Gastrocnemius medialis (tissue), 4 donors: Measurements from ENCODE around the gene TBATA. TPM values are rescaled to one million over a fixed set of nuclear protein-coding genes. Genes with fewer than 3 reads are reported as not detected.

ENCODE experiments used
- ATAC-seq, 2 donors: fragments of 150-250 bp; one replicate each; pipeline ENCODE4 v1.9.1; 2016
- DNase-seq, 2 donors: peaks; one replicate each; pipeline ENCODE4 v3.0.0-alpha.2; 2019
- H3K27ac ChIP-seq, 4 donors: fragments of 200-600 bp; sonication (generic); 1 replicate in 1 of 4; 2 replicates in 3 of 4; pipeline ENCODE4 v1.5.1; 2016 to 2018; ENCODE audit warnings: mild to moderate bottlenecking in 2 of 4, moderate library complexity in 1 of 4
- H3K27me3 ChIP-seq, 3 donors: fragments of 200-600 bp; sonication (generic) in 2 of 3; 1 replicate in 1 of 3; 2 replicates in 2 of 3; pipeline versions ENCODE4 v1.5.1 to v1.6.0; 2016 to 2019; ENCODE audit warnings: mild to moderate bottlenecking in 1 of 3, moderate library complexity in 1 of 3
- H3K36me3 ChIP-seq, 2 donors: fragments of 200-600 bp; sonication (generic) in 1 of 2; one replicate each; pipeline ENCODE4 v1.5.1; 2017 to 2018
- H3K4me1 ChIP-seq, 2 donors: fragments of 200-600 bp; sonication (generic) in 1 of 2; one replicate each; pipeline ENCODE4 v1.5.1; 2016 to 2017; ENCODE audit warnings: mild to moderate bottlenecking in 2 of 2
- H3K4me3 ChIP-seq, 4 donors: fragments of 200-600 bp; sonication (generic) in 3 of 4; 1 replicate in 1 of 4; 2 replicates in 3 of 4; pipeline ENCODE4 v1.5.1; 2016 to 2019; ENCODE audit warnings: mild to moderate bottlenecking in 2 of 4
- H3K9me3 ChIP-seq, 3 donors: fragments of 200-600 bp; sonication (generic) in 2 of 3; 1 replicate in 1 of 3; 2 replicates in 2 of 3; pipeline ENCODE4 v1.5.1; 2016 to 2019
- POLR2A ChIP-seq, 2 donors: fragments of 450-650 bp; IDR thresholded peaks; one replicate each; pipeline ENCODE4 v1.6.1; 2017; ENCODE audit warnings: antibody characterized with exemption in 2 of 2, mild to moderate bottlenecking in 2 of 2, moderate library complexity in 2 of 2
- in situ Hi-C, 4 donors: fragments of 200-750 bp; cut with MboI; loops; one replicate each; pipeline versions ENCODE4 v1.15.0 to v1.8.0; 2017; ENCODE audit warnings: low sequenced_read_pairs in 4 of 4
- intact Hi-C: fragments of 100-400 bp; cut with DNase I; formaldehyde crosslinking; loops from one replicate; pipeline ENCODE4 v1.15.1; 2023; ENCODE audit warnings: low total_unique reads
- total RNA-seq, 4 donors: library from RNA; depleted of rRNA; stranded (reverse); fragments of >200 nt; gene quantifications; one replicate each; pipeline versions ENCODE4 v1.1.0 to v1.2.3, GENCODE V29; 2016
- TF ChIP-seq, protein P1 (sequence below), 5 experiments: fragments of 450-650 bp in 3 of 5; fragments of 200-600 bp in 2 of 5; sonication (generic) in 2 of 5; IDR thresholded peaks in 4 of 5; conservative IDR thresholded peaks in 1 of 5; 1 replicate in 4 of 5; 2 replicates in 1 of 5; pipeline ENCODE4 v1.5.1; 2016 to 2019; ENCODE audit warnings: antibody characterized with exemption in 5 of 5, mild to moderate bottlenecking in 3 of 5, moderate library complexity in 3 of 5

TBATA gene
- total RNA-seq, 4 donors from 2014 or later = not detected

- Histone ChIP-seq H3K27me3 (no peaks in the 10 kb centered on the region), H3K36me3 (peaks cover 0 to 4% of the 10 kb centered on the region in 2 donors), H3K4me3 (no peak overlapping the region), H3K4me1 (peaks cover 17 to 20% of the 10 kb centered on the region in 2 donors), H3K9me3 (no peaks in the 10 kb centered on the region), H3K27ac (peak overlapping the region; percentile 58 to 74 (median 68))
- TF ChIP-seq POLR2A (IDR thresholded peaks at IDR 0.05) = no peak
- TF ChIP-seq, protein P1, sequence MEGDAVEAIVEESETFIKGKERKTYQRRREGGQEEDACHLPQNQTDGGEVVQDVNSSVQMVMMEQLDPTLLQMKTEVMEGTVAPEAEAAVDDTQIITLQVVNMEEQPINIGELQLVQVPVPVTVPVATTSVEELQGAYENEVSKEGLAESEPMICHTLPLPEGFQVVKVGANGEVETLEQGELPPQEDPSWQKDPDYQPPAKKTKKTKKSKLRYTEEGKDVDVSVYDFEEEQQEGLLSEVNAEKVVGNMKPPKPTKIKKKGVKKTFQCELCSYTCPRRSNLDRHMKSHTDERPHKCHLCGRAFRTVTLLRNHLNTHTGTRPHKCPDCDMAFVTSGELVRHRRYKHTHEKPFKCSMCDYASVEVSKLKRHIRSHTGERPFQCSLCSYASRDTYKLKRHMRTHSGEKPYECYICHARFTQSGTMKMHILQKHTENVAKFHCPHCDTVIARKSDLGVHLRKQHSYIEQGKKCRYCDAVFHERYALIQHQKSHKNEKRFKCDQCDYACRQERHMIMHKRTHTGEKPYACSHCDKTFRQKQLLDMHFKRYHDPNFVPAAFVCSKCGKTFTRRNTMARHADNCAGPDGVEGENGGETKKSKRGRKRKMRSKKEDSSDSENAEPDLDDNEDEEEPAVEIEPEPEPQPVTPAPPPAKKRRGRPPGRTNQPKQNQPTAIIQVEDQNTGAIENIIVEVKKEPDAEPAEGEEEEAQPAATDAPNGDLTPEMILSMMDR (IDR thresholded peaks at IDR 0.05 in 4 of 5, conservative IDR thresholded peaks at IDR 0.05 in 1 of 5) = no peak
- intact Hi-C loops = loop anchor here (1.0 kb wide), 1 partner anchor 13 kb away; no protein-coding TSS in a partner anchor
- ATAC-seq (no peak), DNase-seq (no peak)
- in situ Hi-C loops = no loop called here
These were observed 43.7 kb upstream of the TBATA start for GRCh38 chr10:70828923-70829322.

- H3K9me3 ChIP-seq = no peaks in the 10 kb centered on the region
- DNase-seq (no peak), ATAC-seq (no peak)
- H3K4me3 ChIP-seq = no peak overlapping the region
- in situ Hi-C loops (no loop called here), intact Hi-C loops (no loop called here)
- H3K36me3 ChIP-seq = peaks cover 0 to 6% of the 10 kb centered on the region in 2 donors
- no peak overlapping the region for H3K27ac ChIP-seq
- H3K4me1 ChIP-seq = peaks cover 17 to 20% of the 10 kb centered on the region in 2 donors
- no peak for TF ChIP-seq POLR2A (IDR thresholded peaks at IDR 0.05)
- TF ChIP-seq, protein P1 (IDR thresholded peaks at IDR 0.05 in 4 of 5, conservative IDR thresholded peaks at IDR 0.05 in 1 of 5) = no peak
- no peaks in the 10 kb centered on the region for H3K27me3 ChIP-seq
These were observed 42.0 kb upstream of the TBATA start for GRCh38 chr10:70827086-70827757.

- Histone ChIP-seq H3K4me3 (no peak overlapping the region), H3K9me3 (no peaks in the 10 kb centered on the region), H3K4me1 (peaks cover 0 to 2% of the 10 kb centered on the region in 2 donors), H3K36me3 (peaks cover 0 to 8% of the 10 kb centered on the region in 2 donors), H3K27me3 (no peaks in the 10 kb centered on the region), H3K27ac (no peak overlapping the region)
- no peak for DNase-seq
- TF ChIP-seq, protein P1 (IDR thresholded peaks at IDR 0.05 in 4 of 5, conservative IDR thresholded peaks at IDR 0.05 in 1 of 5) = no peak
- no peak for TF ChIP-seq POLR2A (IDR thresholded peaks at IDR 0.05)
- in situ Hi-C loops = no loop called here
- no peak for ATAC-seq
- intact Hi-C loops = no loop called here
These were observed 37.1 kb upstream of the TBATA start for GRCh38 chr10:70822076-70822820.

DNA sequence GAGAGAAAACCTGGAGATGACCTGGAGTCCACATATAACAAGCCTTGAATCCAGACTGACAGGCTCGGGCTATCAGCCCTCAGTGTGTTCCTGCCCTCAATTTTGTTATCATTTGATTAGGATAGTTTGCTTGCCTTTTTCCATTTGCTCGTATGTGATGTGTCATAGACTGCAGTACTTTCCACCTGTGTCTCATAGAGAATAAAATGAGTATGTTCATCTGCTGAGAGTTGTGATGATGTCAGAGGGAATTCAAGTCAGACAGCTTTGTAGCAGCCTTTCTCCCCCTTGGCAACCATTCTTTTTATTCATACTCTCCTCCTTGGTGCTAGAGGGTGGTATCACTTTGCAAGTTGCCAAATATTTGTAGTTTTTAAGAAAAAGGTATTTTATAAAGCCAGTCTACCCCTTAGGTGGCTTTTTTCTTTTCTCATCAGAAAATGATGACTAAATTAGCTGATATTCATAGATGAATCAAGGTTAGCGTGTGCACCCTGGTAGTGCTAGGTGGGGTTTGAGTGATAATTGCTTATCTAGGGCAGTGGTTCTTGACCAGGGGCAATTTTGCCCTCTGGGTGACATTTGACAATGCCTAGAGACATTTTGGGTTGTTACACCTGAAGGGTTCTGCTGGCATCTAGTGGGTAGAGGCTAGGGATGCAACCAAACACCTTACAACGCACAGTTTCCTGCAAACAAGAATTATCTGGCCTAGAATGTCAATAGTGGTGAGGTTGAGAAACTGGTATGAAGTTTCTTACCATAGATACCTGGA lies 36.0 kb upstream of the TBATA start:
- in situ Hi-C loops = no loop called here
- Histone ChIP-seq H3K9me3 (no peaks in the 10 kb centered on the region), H3K4me1 (peaks cover 7 to 10% of the 10 kb centered on the region in 2 donors), H3K27ac (no peak overlapping the region), H3K4me3 (no peak overlapping the region), H3K36me3 (peaks cover 0 to 6% of the 10 kb centered on the region in 2 donors), H3K27me3 (no peaks in the 10 kb centered on the region)
- no peak for TF ChIP-seq POLR2A (IDR thresholded peaks at IDR 0.05)
- TF ChIP-seq, protein P1 (IDR thresholded peaks at IDR 0.05 in 4 of 5, conservative IDR thresholded peaks at IDR 0.05 in 1 of 5) = no peak
- intact Hi-C loops = no loop called here
- DNase-seq = no peak
- ATAC-seq = no peak
